ENCODE measurements around the gene CLCN7.

- TF ChIP-seq, protein P1, sequence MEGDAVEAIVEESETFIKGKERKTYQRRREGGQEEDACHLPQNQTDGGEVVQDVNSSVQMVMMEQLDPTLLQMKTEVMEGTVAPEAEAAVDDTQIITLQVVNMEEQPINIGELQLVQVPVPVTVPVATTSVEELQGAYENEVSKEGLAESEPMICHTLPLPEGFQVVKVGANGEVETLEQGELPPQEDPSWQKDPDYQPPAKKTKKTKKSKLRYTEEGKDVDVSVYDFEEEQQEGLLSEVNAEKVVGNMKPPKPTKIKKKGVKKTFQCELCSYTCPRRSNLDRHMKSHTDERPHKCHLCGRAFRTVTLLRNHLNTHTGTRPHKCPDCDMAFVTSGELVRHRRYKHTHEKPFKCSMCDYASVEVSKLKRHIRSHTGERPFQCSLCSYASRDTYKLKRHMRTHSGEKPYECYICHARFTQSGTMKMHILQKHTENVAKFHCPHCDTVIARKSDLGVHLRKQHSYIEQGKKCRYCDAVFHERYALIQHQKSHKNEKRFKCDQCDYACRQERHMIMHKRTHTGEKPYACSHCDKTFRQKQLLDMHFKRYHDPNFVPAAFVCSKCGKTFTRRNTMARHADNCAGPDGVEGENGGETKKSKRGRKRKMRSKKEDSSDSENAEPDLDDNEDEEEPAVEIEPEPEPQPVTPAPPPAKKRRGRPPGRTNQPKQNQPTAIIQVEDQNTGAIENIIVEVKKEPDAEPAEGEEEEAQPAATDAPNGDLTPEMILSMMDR (conservative IDR thresholded peaks at IDR 0.05; ENCODE audit: low read depth, low read length): no peak
- no peak for TF ChIP-seq POLR2A (IDR thresholded peaks at IDR 0.05; ENCODE audit: low read depth, low read length)
- TF ChIP-seq RFX5 (IDR thresholded peaks at IDR 0.05; ENCODE audit: low read depth, low read length): no peak
- TF ChIP-seq SMC3 (IDR thresholded peaks at IDR 0.05; ENCODE audit: low read depth, low read length): no peak
- TF ChIP-seq, protein P2, sequence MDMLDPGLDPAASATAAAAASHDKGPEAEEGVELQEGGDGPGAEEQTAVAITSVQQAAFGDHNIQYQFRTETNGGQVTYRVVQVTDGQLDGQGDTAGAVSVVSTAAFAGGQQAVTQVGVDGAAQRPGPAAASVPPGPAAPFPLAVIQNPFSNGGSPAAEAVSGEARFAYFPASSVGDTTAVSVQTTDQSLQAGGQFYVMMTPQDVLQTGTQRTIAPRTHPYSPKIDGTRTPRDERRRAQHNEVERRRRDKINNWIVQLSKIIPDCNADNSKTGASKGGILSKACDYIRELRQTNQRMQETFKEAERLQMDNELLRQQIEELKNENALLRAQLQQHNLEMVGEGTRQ (IDR thresholded peaks at IDR 0.05; ENCODE audit: low read depth, low read length): no peak
- TF ChIP-seq RAD21 (IDR thresholded peaks at IDR 0.05; ENCODE audit: low read length): no peak
- no peak for TF ChIP-seq FOS (IDR thresholded peaks at IDR 0.05; ENCODE audit: low read depth, low read length)
- TF ChIP-seq CEBPB (IDR thresholded peaks at IDR 0.05; ENCODE audit: low read depth, low read length): no peak
- TF ChIP-seq NFE2L2 (IDR thresholded peaks at IDR 0.05; ENCODE audit: low read depth, low read length): no peak
Observed at GRCh38 chr16:1486551-1487390, 11.9 kb upstream of the CLCN7 start.

All from IMR-90 (cell line).